Left hindlimb (tissue), 1 donor: ENCODE data around the gene LFNG.
A peak's percentile ranks its signal among the peaks of the same experiment; 100 is the strongest.

Experiments used
- DNase-seq: peaks from one replicate; pipeline ENCODE4 v3.0.0-alpha.2; 2018

Gene LFNG, protein sequence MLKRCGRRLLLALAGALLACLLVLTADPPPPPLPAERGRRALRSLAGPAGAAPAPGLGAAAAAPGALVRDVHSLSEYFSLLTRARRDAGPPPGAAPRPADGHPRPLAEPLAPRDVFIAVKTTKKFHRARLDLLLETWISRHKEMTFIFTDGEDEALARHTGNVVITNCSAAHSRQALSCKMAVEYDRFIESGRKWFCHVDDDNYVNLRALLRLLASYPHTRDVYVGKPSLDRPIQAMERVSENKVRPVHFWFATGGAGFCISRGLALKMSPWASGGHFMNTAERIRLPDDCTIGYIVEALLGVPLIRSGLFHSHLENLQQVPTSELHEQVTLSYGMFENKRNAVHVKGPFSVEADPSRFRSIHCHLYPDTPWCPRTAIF

DNA sequence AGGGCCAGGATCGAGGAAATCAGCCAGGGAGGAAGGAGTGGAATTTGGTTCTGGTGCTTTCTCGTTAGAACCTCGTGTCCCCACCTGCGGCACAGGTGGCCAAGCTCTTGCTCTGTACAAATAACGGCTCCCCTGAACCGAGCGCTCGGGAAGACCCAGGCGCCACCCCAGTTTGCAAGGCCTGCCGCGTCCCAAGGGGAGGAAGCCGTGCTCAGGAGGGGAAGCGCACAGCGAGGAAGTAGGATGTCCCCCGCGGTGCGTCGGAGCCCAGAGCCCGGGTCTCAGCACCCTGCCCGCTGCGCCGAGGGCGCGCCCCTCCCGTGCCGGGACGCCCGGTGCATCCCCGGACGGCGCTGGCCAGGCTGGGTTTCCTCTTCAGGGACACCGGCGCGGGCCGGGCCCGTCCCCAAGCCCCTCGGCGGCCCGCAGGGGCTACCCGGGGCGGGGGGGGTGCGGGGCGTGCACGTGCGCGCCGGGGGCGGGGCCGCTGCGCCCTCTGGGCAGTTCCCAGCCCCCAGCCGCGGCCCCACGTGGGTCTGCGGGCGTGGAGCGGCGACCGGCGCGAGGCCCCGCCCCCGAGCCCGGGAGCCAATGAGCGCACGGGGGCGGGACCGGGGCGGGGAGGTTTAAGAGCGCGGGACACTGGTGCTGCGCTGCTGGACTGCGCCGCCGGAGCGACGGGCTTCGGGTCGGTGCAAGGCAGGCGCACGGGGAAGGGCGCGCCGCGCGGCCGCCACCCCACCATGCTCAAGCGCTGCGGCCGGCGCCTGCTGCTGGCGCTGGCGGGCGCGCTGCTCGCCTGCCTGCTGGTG is at the start of gene LFNG:
TSS of gene LFNG (plus strand) at position 656 of the 812 bp plus-strand sequence. CDS start at position 744, 88 bp downstream.
- peak; percentile 91 for DNase-seq

DNA sequence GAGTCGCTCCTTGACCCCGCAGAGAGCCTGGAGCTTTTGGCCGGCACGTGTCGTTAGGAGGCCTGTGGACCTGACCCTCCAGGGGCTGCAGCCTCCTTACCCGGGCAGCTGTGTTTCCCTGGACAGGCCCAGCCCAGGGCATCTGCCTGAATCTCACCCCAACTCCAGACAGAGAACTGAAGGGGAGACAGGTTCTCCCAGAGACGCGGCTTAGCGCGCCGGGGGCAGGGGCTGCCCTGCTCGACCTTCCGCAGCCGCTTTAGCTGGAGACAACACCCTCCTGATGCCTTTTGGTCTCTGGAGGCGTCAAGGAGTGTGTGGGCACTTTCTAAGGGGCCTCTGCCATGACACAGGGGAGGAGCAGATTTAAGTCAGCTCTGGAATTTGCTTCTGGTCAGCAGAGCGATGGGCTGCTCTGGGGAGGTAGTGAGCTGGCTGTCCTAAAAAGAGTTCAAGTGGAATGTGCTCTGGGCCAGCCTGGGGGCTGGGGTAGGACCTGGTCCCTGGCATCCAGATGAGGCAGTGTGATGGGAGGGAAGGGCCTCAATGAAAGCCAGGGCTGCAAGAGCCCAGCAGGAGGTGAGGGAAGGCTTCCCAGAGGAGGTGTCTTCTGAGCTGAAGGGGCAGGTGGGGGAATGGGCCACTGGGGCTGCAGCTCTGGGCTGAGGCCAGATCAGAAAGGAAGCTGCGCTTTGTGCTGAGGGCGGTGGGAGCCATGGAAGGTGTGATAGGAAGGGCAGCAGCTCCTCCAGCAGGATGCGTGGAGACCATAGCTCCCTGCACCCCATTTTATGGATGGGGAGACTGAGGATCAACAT is 49.2 kb upstream of the LFNG start:
- no peak for DNase-seq

DNA sequence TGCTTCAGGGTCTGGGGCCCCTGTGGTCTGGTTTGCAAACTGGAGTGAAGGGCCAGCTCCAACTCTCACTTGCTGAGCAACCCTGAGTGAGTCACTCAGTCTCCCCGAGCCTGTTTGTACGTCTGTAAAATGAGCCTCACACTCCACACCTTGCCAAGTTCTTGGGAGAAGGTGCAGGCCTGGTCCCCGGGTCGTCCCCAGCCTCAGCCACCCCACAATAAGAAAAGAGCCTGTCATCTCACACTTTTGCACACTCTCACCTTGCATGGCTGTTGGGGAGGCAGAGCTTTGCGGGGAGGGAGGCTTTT is 48.6 kb upstream of the LFNG start:
- DNase-seq = no peak

DNA sequence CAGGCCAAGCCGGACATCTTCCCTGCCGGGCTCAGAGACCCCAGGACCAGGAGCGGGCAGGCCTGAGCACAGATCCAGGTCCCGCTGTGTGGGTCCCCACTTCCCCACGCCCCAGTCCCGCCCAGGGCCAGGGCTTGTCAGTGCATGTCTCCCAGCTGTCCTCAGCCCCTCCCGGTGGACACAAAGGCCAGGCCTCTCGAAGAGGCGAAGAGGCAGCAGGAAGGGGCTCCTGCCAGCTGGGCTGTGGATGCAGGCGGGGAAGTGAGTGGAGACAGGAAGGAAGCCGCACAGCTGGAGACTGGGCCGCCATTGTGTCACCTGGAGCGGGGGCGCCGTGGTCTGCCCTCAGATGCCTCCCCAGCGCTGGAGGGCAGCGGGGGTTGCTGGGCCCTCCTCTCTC is 48.2 kb upstream of the LFNG start:
- DNase-seq = no peak

DNA sequence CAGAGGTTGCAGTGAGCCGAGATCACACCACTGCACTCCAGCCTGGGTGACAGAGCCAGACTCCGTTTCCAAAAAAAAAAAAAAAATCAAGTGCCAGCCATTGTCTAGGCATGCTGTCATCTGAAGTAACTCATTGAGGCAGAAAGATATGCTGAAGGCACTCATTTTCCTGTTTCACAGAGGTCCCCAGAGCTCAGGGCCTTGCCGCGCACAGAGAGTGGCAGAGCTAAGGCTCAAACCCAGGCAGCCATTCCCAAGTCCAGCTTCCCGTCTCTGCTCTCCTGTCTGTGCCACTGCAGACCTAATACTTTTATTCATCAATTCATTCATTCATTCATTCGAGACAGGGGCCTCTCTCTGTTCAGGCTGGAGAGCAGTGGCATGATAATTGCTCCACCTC is 46.8 kb upstream of the LFNG start:
- no peak for DNase-seq

DNA sequence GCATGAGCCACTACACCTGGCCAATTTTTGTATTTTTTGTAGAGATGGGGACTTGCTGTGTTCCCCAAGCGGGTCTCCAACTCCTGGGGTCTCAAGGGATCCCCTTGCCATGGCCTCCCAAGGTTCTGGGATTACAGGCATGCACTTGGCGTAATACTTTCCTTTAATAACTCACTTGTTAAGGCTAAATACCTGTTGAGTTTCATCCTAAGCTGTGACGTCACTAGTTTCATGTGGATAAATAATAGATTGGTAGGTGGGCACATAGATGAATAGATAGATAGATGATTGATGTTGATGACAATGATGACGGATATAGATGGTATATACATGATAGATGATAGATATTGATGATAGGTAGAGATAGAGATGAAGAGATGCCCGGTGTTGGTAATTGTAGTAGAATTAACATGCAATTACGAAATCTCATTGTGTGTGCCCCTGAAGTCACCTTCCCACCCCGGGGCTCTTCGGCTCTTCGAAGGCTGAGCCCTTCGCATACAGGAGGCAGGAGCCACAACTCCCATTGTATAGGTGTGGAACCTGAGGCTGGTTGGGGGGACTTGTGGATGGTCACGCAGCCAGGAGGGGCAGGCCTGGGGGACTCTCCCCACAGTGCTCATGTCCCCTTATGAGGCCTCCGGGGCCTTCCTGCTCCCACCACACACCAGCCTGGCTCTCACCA is 45.9 kb upstream of the LFNG start:
- DNase-seq = no peak

DNA sequence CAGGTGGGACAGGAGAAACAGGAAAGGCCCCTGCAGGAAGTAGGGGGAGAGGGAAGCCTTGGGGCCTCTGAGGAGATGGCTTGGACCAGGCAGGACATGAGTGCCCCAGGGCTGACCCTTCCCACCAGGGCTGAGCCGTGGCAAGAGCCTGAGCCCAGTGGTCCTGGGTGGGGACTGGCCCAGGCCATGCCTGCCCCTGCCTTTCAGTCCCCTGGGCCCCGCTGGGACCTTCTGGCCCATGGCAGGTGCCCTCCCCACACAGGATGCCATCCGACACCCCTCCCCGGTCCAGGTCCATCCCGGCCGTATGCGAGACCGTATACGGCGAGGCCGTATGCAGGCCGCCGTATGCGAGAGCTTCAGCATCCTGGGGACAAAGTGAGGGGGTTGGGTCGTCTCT is 45.4 kb upstream of the LFNG start:
- no peak for DNase-seq

DNA sequence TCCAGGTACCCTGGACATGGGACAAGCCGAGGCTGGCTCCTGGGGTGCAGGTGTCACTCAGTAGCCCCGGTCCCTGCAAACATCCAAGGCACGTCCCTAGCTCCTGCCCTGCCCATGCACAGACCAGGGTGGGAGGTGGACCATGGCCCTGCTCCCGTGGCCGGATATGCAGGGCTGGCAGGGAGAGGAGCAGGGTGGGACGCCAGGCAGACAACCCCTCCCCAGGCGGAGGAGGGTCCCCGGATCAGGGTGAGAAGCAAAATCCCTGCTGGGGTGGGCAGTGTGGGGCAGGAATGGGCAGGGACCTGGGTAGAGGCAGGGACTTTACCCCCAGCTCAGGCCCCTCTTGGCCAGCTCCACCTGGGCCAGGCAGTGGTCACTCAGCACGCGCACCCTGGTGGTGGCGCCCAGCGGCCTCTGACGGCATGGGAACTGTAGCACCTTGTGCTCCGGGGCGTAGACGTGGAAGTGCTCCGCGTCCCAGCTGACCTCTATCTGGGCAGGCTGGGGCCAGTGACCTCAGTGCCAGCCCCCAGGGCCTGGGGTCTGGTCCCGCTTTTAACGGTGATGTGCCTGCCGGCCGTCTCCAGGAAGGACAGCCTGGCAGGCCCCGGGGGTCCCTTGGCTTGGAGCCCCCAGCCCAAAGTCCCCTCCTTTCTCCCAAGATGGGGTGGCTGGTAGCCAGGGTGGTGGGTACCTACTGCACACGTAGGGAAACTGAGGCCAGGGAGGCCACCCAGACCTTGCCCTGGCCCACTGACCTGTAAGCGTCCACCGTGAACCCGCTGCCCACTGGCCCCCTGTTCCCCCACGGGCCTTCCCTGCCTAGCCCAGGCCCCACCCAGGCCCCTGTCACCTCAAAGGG is 44.5 kb upstream of the LFNG start:
- no peak for DNase-seq

DNA sequence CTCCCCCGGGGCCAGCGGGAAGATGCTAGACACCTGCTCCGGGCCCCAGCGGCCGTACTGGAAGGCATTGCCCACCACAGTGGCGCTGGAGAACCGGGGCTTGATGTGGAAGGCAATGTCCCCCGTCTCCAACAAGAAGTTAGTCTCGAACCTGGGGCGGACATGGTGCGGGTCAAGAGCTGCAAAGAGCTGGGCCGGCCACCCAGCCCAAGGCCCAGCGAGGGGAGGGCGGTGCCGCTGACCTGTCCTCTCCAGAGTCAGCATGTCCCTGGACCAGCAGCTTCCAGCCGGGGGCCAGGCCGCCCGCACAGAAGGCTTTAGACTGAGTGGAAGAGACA is 43.9 kb upstream of the LFNG start:
- no peak for DNase-seq

DNA sequence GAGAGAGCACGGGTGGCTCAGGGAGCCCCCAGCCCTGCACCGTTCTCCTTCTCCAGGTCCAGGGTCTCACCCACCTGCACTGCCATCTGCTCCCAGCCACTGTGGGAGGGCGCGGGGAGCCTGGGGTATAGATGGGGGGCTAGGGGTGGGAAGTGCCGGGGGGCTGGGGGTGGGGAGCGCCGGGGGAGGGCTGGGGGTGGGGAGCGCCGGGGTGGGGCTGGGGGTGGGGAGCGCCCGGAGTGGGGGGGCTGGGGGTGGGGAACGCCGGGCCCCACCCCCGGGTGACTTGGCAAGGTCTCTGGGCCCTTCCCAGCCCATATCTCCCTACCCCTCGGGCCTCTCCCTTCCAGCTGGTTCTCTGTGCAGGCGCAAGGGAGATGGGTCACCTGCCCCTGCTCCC is 43.3 kb upstream of the LFNG start, which contains the start of gene GRIFIN:
TSS of gene GRIFIN (minus strand) at position 101 of the 400 bp plus-strand sequence. CDS start at position 86, 15 bp downstream.
- no peak for DNase-seq

DNA sequence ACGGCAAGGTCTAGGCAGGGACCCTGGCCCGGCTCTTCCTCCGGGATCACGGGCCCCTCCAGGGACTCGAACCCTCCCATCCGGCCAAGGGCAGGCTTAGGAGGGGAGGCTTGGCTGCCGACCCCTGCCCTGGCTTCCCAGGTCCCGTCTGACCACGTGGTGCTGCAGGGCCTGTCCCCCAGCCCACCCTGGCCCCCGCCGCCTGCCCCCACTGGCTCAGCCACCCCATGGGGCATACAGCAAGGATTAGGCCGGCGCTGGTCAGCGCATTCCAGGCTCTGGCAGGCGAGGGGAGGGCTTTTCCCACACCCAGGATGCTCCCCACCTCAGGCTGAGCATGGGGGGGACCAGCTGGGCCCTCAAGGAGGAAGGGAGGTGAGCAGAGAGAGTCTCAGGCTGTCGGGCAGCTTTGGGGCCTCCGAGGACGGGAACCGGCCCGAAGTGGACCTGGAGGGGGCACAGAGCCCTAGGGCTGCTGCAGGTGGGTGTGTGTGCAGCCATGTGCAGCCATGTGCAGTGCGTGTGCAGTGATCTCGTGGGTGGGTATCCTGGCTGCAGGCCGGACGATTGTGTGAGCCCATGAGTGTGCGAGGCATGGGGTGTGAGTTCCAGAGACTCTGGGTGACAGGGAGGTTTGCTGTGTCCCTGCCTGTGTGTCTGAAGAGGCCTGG is 42.7 kb upstream of the LFNG start:
- DNase-seq = no peak

DNA sequence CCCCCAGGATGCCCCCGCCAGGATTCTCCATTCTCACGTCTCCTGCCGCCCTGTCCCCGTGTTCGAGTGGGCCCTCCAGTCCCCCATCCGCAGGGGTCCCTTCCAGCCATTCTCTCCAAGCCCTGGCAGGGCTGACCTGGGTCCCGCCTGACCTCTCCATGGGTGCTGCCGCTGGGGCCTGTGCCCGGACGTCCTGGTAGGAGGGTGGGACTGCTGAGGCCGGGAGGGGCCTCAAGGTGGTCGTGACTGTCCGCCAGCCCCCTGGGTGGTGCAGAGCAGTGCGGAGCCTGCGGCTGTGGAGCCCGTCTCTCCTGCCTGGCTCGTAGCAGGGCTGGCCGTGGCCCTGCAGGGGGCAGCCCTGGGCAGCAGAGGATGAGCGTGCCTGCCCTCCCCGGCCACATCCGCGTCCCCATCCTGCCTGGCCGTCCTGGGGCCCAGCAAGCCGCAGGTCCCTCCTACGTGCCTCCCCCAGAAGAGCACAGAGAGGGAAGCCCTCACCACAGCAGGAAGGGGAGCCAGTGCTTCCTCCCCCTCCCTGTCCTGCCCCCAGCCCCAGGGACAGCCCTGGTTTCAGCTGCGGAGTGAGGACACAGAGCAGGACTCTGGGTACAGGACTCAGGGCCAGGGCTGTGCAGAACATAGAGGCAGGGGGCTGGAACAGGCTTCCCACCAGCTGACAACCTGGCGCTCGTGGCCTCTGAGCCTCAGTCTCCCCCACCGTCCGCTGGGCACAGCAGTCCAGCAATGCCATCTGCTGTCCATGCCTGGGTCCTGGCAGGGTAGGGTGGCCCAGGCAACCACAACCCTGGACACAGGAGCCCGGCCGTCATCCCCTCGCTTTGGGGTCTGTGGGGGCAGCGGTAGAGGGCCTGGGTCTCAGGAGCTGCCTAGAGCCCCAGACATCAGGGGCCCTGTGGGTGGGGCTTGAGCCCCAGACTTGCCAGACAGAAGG is 41.9 kb upstream of the LFNG start:
- DNase-seq = peak; percentile 74

DNA sequence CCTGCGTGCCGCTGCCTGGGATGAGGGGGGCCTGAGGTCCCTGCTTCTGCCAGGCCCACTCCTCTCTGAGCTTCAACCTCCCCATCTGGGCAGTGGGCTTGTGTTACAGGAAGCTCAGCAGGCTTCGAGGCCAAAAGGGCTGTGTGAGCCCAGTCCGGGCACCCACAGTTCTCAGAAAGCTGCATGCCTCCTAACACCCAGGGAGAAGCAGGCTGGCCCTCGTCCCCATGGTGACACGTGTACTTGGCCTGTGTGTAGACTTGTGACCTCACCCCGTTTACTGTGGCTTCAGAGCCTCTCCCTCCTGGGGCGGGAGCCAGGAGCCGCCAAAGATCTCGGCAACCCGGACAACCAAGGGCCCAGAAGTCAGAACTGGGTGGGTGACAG is 41.2 kb upstream of the LFNG start:
- peak; percentile 67 for DNase-seq

DNA sequence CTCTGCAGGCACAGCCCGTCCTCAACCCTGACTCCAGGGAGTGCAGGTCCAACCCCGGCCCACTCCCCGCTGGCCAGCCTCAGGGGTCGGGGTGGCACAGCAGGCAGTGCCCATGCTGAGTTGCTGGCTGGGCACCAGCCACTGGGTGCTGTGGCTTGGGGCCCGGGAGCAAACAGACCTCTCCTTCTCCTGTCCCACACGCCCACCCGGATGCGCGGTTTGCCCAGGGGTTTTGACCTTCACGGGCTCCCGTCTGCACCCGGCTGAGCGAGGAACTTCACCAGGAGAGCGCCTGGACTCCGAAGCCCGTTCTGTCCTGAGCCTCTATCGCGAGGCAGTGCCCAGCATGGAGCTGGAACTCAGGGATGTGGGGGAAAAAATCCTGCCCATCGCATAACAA is 40.8 kb upstream of the LFNG start:
- no peak for DNase-seq

DNA sequence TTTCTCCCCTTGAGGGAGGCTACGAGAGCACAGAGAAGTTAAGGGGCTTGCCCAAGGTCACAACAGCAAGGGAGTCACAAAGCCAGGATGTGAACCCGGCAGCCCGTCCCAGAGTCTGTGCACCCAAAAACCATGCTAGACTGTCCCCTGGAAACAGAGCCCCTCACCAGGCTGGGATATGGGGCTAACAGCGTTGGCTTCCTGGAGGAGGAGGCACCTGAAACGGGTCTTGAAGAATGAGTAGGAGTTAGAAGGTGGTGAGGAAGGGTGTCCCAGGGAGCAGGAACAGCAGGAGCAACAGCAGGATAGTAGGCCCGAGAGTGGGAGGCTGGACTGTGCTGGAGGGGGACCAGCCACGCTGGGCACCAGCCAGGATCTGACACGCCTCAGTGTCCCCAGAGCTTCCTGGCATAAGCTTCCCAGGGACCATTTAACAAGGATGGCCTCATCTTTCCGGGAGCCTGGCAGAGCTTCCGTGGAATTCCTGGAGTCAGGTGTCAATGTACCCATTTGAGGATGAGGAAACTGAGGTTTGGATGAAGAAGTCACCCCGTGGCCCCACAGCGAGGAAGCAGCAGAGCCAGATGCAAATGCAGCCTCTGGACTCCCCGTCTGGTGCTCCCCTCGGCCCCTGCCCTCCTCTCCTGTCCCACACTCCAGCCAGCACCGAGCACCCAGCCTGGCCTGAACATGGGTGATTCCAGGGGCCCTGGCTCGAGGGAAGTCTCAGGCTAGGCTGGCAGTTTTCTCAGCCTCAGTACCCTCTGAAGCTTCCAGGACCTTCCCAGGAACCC is 40.1 kb upstream of the LFNG start:
- DNase-seq = no peak

DNA sequence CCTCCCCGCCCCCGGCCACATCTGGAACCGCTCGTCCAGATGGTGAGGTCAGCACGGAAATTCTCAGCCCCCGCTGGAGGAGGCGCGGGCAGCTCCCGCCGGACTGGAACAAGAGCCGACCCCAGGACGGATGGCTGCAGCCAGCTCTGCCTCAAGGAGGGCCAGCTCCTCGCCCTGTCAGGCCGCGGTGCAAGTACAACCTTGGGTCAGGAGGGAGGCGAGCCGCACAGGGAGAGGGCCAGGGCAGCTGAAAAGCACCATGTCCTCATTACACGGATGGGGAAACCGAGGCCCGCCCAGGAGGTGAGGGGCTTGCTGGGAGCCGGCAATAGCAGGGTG is 39.5 kb upstream of the LFNG start:
- DNase-seq = peak; percentile 80

DNA sequence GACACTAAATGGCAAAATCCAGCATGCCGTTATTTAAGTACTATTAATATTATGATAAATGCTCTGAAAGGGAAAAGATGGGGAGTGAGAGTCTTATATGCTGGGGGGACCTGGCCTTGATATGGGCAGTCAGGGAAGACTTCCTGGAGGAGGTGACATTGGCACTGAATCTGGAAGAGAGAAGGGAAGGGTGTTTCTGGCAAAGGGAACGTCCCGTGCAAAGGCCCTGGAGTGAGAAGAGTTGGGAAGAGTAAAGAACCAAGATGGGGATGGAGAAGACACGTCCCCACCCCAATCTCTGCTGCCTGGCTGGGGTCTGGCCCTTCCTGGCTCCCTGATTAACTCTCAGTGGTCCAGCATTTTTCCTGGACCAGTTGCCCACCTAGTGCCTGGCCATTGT is 38.4 kb upstream of the LFNG start:
- no peak for DNase-seq

DNA sequence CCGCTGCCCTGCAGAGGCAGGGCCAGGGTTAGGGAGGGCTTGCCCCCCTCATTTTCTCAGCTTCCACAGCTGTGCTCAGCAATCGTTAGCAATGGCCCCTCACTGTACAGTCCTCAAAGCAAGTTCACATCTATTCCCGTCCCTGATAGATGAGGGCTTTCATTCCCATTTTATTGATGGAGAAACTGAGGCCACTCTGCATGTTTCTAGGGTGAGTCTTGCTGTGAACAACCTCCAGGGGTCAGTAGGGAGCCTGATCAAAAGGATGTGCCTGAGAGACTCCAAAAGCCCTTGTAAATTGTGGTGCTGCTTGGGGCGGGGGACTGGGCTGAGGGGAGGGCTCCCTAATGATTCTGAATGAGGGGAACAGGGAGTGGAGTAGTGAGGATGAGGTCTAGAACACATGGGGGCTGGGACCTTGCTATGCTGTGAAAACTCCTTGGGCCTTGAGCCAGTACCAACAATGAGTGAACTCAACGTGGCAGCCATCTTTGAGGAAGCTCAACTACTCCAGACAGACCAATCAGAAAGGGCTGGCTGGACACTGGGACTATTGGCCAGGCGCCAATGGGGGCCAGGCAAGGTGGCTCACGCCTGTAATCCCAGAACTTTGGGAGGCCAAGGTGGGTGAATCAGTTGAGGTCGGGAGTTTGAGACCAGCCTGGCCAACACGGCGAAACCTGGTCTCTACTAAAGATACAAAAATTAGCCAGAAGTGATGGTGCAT is 36.7 kb upstream of the LFNG start:
- no peak for DNase-seq

DNA sequence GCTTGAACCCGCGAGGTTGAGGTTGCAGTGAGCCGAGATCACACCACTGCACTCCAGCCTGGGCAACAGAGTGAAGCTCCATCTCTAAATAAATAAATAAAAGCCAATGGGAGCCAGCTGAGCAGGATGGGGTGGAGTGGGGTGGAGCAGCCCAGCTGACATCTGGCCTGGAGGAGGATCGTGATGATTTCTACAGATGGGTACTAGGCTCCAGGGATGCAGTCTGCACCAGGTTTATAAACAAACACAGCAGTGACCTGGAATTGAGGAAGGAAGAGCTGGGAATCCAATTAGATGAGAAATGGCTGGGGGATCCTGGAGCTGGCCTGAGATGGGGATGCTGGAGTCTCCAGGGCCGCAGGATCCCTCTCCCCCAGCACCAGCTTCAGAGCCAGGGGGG is 36.1 kb upstream of the LFNG start:
- peak; percentile 51 for DNase-seq
